Measurements from ENCODE around the gene SGO2.

SGO2 gene

GRCh38 chr2:200482194-200482593 lies 43.8 kb upstream of the SGO2 start (continued):
- no peak for TF ChIP-seq ZNF394 (tag by site-specific recombination; IDR thresholded peaks at IDR 0.05; ENCODE audit: borderline replicate concordance)

- no peaks in the 10 kb centered on the region for H3K9me3 ChIP-seq (ENCODE audit: control insufficient read depth, insufficient read depth, low read depth, low read length)
- TF ChIP-seq ZIC2 (tag by site-specific recombination; IDR thresholded peaks at IDR 0.05) (peak; percentile 87), ZNF654 (tag by site-specific recombination; IDR thresholded peaks at IDR 0.05; ENCODE audit: low read depth) (peak; percentile 46), GLIS1 (tag by site-specific recombination; IDR thresholded peaks at IDR 0.05) (no peak), ZNF426 (tag by site-specific recombination; IDR thresholded peaks at IDR 0.05) (no peak), ZNF830 (tag by site-specific recombination; IDR thresholded peaks at IDR 0.05; ENCODE audit: low read depth) (no peak), CTCF (tag by site-specific recombination; IDR thresholded peaks at IDR 0.05) (peak; percentile 77)
- ChIA-PET POLR2A (no interaction called here), CTCF (interaction anchor here (0.6 to 6.5 kb wide), 27 partner anchors 10 to 1270 kb away, joined by 3 to 105 read pairs (median 4); partner anchors contain the start of genes AOX1, KCTD18 and SGO2)
- H3K4me1 ChIP-seq (ENCODE audit: control insufficient read depth, insufficient read depth, low read length) = no peaks in the 10 kb centered on the region; the same call in 1 of the 2 replicates
- H3K27ac ChIP-seq (ENCODE audit: extremely low read depth, low read depth, low read length) = no peak overlapping the region
- peaks cover 2 to 4% of the 10 kb centered on the region in 2 experiments; a peak in 2 of 3 replicates for H3K36me3 ChIP-seq (ENCODE audit: control insufficient read depth in 2 of 2, insufficient read depth in 1 of 2, low read length in 2 of 2)
- no peak overlapping the region for H3K4me3 ChIP-seq (ENCODE audit: low read depth, low read length)
Observed at GRCh38 chr2:200483729-200484198, 42.2 kb upstream of the SGO2 start.

- no peak overlapping the region for H3K4me3 ChIP-seq (ENCODE audit: low read depth, low read length)
- no peak for TF ChIP-seq ZBTB20 (tag by site-specific recombination; IDR thresholded peaks at IDR 0.05)
- TF ChIP-seq ZNF394 (tag by site-specific recombination; IDR thresholded peaks at IDR 0.05; ENCODE audit: borderline replicate concordance) = no peak
- TF ChIP-seq ZNF132 (tag by site-specific recombination; IDR thresholded peaks at IDR 0.05; ENCODE audit: borderline replicate concordance) = no peak
- no peak for TF ChIP-seq ZNF350 (tag by site-specific recombination; IDR thresholded peaks at IDR 0.05)
- no peak for TF ChIP-seq ZNF654 (tag by site-specific recombination; IDR thresholded peaks at IDR 0.05; ENCODE audit: low read depth)
- no peak for TF ChIP-seq ZNF10 (tag by site-specific recombination; IDR thresholded peaks at IDR 0.05)
- no peak for TF ChIP-seq ZNF416 (tag by site-specific recombination; IDR thresholded peaks at IDR 0.05)
- no peak for TF ChIP-seq ZNF664 (tag by site-specific recombination; IDR thresholded peaks at IDR 0.05)
- TF ChIP-seq ZNF426 (tag by site-specific recombination; IDR thresholded peaks at IDR 0.05) = no peak
- H3K9me3 ChIP-seq (ENCODE audit: control insufficient read depth, insufficient read depth, low read depth, low read length) = no peaks in the 10 kb centered on the region
- ChIA-PET POLR2A (no interaction called here), CTCF (interaction anchor here (0.7 to 6.5 kb wide), 12 partner anchors 8 to 511 kb away, joined by 3 to 105 read pairs (median 10); partner anchors contain the start of gene KCTD18)
- no peak overlapping the region for H3K27ac ChIP-seq (ENCODE audit: extremely low read depth, low read depth, low read length)
- peaks cover 0 to 6% of the 10 kb centered on the region in 2 experiments; a peak in 2 of 3 replicates for H3K36me3 ChIP-seq (ENCODE audit: control insufficient read depth in 2 of 2, insufficient read depth in 1 of 2, low read length in 2 of 2)
- no peaks in the 10 kb centered on the region; the same call in 1 of the 2 replicates for H3K4me1 ChIP-seq (ENCODE audit: control insufficient read depth, insufficient read depth, low read length)
Observed at GRCh38 chr2:200484934-200485333, 41.1 kb upstream of the SGO2 start.

- no peaks in the 10 kb centered on the region for H3K9me3 ChIP-seq (ENCODE audit: control insufficient read depth, insufficient read depth, low read depth, low read length)
- H3K27ac ChIP-seq (ENCODE audit: extremely low read depth, low read depth, low read length) = no peak overlapping the region
- peaks cover 0 to 22% of the 10 kb centered on the region in 2 experiments; a peak in 2 of 3 replicates for H3K36me3 ChIP-seq (ENCODE audit: control insufficient read depth in 2 of 2, insufficient read depth in 1 of 2, low read length in 2 of 2)
- no peak overlapping the region for H3K4me3 ChIP-seq (ENCODE audit: low read depth, low read length)
- ChIA-PET CTCF (interaction anchor here (0.9 to 6.5 kb wide), 7 partner anchors 11 to 507 kb away, joined by 3 to 105 read pairs (median 16); partner anchors contain the start of gene KCTD18), POLR2A (interaction anchor here (1.0 kb wide), 1 partner anchor 12 kb away, joined by 3 read pairs; no protein-coding TSS in a partner anchor)
- no peaks in the 10 kb centered on the region; the same call in 1 of the 2 replicates for H3K4me1 ChIP-seq (ENCODE audit: control insufficient read depth, insufficient read depth, low read length)
- TF ChIP-seq ZFHX2 (tag by site-specific recombination; conservative IDR thresholded peaks at IDR 0.05) (no peak), ZNF112 (tag by site-specific recombination; IDR thresholded peaks at IDR 0.05) (no peak), SCRT2 (tag by site-specific recombination; IDR thresholded peaks at IDR 0.05) (0 out of 2 replicates have a peak, but pooled peaks have one; percentile 42), ZBTB17 (tag by site-specific recombination; IDR thresholded peaks at IDR 0.05) (peak; percentile 26; the same call in 1 of the 2 replicates), SETDB1 (IDR thresholded peaks at IDR 0.05; ENCODE audit: insufficient read length, low read length) (no peak), TCF7L2 (IDR thresholded peaks at IDR 0.05; ENCODE audit: borderline replicate concordance, low read depth, low read length) (no peak), ZNF580 (tag by site-specific recombination; IDR thresholded peaks at IDR 0.05) (no peak), ZNF48 (tag by site-specific recombination; IDR thresholded peaks at IDR 0.05) (no peak), KLF16 (tag by site-specific recombination; IDR thresholded peaks at IDR 0.05) (no peak), ZFP41 (tag by site-specific recombination; IDR thresholded peaks at IDR 0.05; ENCODE audit: borderline replicate concordance) (no peak), ZNF341 (tag by site-specific recombination; IDR thresholded peaks at IDR 0.05; ENCODE audit: low read depth) (no peak), TSHZ1 (tag by site-specific recombination; IDR thresholded peaks at IDR 0.05; ENCODE audit: borderline replicate concordance) (no peak)
Observed at GRCh38 chr2:200486529-200486928, 39.5 kb upstream of the SGO2 start.
